H9 (cell line): Measurements from ENCODE around the gene GUCY2D. TPM values are rescaled to one million over a fixed set of nuclear protein-coding genes. Genes with fewer than 3 reads are reported as not detected.

Source experiments
- DNase-seq: peaks from one replicate; pipeline ENCODE4 v3.0.0-alpha.2; 2017
- H2AFZ ChIP-seq: one replicate; pipeline ENCODE4 v1.6.1; 2013; ENCODE audit warnings: mild to moderate bottlenecking, low read length, control low read depth, moderate library complexity
- H2AK5ac ChIP-seq: 2 replicates; pipeline ENCODE4 v1.6.1; 2013; ENCODE audit warnings: low read length, control low read depth, mixed read lengths; ENCODE audit not compliant: insufficient read length
- H2BK120ac ChIP-seq: one replicate; pipeline ENCODE4 v1.6.1; 2013; ENCODE audit warnings: low read depth, mild to moderate bottlenecking, low read length, control low read depth, inconsistent platforms; ENCODE audit not compliant: poor library complexity, severe bottlenecking
- H2BK12ac ChIP-seq: 2 replicates; pipeline ENCODE4 v1.6.1; 2013; ENCODE audit warnings: low read length, control low read depth, mixed read lengths, low read depth; ENCODE audit not compliant: insufficient read length
- H2BK15ac ChIP-seq: 2 replicates; pipeline ENCODE4 v1.6.1; 2013; ENCODE audit warnings: low read depth, low read length, control low read depth
- H2BK20ac ChIP-seq: one replicate; pipeline ENCODE4 v1.6.1; 2013; ENCODE audit warnings: low read depth, mild to moderate bottlenecking, low read length, control low read depth, inconsistent platforms; ENCODE audit not compliant: poor library complexity, severe bottlenecking
- H2BK5ac ChIP-seq: 2 replicates; pipeline ENCODE4 v1.6.1; 2013; ENCODE audit warnings: low read length, control low read depth, mixed read lengths; ENCODE audit not compliant: insufficient read length
- H3K14ac ChIP-seq: 2 replicates; pipeline ENCODE4 v1.6.1; 2013; ENCODE audit warnings: low read length, control low read depth; ENCODE audit not compliant: insufficient read depth
- H3K18ac ChIP-seq: 2 replicates; pipeline ENCODE4 v1.6.1; 2013; ENCODE audit warnings: low read depth, mild to moderate bottlenecking, mixed read lengths, low read length, control low read depth; ENCODE audit not compliant: insufficient read length
- H3K23ac ChIP-seq: 2 replicates; pipeline ENCODE4 v1.6.1; 2013; ENCODE audit warnings: low read length, control low read depth, mixed read lengths, low read depth; ENCODE audit not compliant: insufficient read length
- H3K23me2 ChIP-seq: 2 replicates; pipeline ENCODE4 v1.6.1; 2013; ENCODE audit warnings: low read depth, mild to moderate bottlenecking, mixed read lengths, low read length, control low read depth; ENCODE audit not compliant: insufficient read length, poor library complexity, severe bottlenecking
- H3K27ac ChIP-seq: 2 replicates; pipeline ENCODE4 v1.5.1; 2013; ENCODE audit warnings: low read length, control low read depth, mixed read lengths, low read depth; ENCODE audit not compliant: insufficient read length
- H3K27me3 ChIP-seq: 2 replicates; pipeline ENCODE4 v1.6.1; 2013; ENCODE audit warnings: low read length, control low read depth, inconsistent platforms; ENCODE audit not compliant: insufficient read depth
- H3K4ac ChIP-seq: 2 replicates; pipeline ENCODE4 v1.6.1; 2013; ENCODE audit warnings: low read depth, mild to moderate bottlenecking, control low read depth, inconsistent platforms, low read length, moderate library complexity
- H3K4me1 ChIP-seq: 2 replicates; pipeline ENCODE4 v1.6.1; 2013; ENCODE audit warnings: low read length, control low read depth, inconsistent platforms; ENCODE audit not compliant: insufficient read depth
- H3K4me2 ChIP-seq: 2 replicates; pipeline ENCODE4 v1.6.1; 2013; ENCODE audit warnings: low read length, control low read depth, mixed read lengths; ENCODE audit not compliant: insufficient read length, insufficient read depth
- H3K56ac ChIP-seq: 2 replicates; pipeline ENCODE4 v1.6.1; 2013; ENCODE audit warnings: low read depth, mild to moderate bottlenecking, mixed read lengths, low read length, control low read depth; ENCODE audit not compliant: insufficient read length
- H3K79me1 ChIP-seq: 2 replicates; pipeline ENCODE4 v1.6.1; 2013; ENCODE audit warnings: low read depth, mild to moderate bottlenecking, moderate library complexity, low read length, control low read depth, inconsistent platforms; ENCODE audit not compliant: insufficient read depth, poor library complexity, severe bottlenecking
- H3K79me2 ChIP-seq: 2 replicates; pipeline ENCODE4 v1.6.1; 2013; ENCODE audit warnings: low read length, control low read depth, inconsistent platforms; ENCODE audit not compliant: insufficient read depth
- H3K9ac ChIP-seq: 2 replicates; pipeline ENCODE4 v1.6.1; 2013; ENCODE audit warnings: low read length, control low read depth, mixed read lengths; ENCODE audit not compliant: insufficient read length; ENCODE audit errors: extremely low read depth
- H3K9me3 ChIP-seq: one replicate; pipeline ENCODE4 v1.6.1; 2013; ENCODE audit warnings: low read depth, low read length, inconsistent platforms; ENCODE audit not compliant: control insufficient read depth
- H3T11ph ChIP-seq: one replicate; pipeline ENCODE4 v1.6.1; 2013; ENCODE audit warnings: mild to moderate bottlenecking, low read length, control low read depth, inconsistent platforms
- H4K20me1 ChIP-seq: one replicate; pipeline ENCODE4 v1.6.1; 2013; ENCODE audit not compliant: control insufficient read depth, insufficient read length, insufficient read depth
- H4K5ac ChIP-seq: 2 replicates; pipeline ENCODE4 v1.6.1; 2013; ENCODE audit warnings: low read depth, mild to moderate bottlenecking, mixed read lengths, low read length, control low read depth; ENCODE audit not compliant: insufficient read length
- H4K8ac ChIP-seq: replicated peaks from 2 replicates; pipeline ENCODE4 v1.6.1; 2013; ENCODE audit warnings: low read length, control low read depth, mixed read lengths, low read depth; ENCODE audit not compliant: insufficient read length
- H4K91ac ChIP-seq: 2 replicates; pipeline ENCODE4 v1.6.1; 2013; ENCODE audit warnings: low read depth, mild to moderate bottlenecking, moderate library complexity, mixed read lengths, low read length, control low read depth; ENCODE audit not compliant: insufficient read length
- H3K27ac Mint-ChIP-seq, 3 experiments: 2 replicates in 2 of 3; 3 replicates in 1 of 3; pipeline ENCODE4 v1.8.0; 2020 to 2021; ENCODE audit warnings: mixed read lengths in 3 of 3, mild to moderate bottlenecking in 1 of 3, moderate library complexity in 1 of 3
- H3K27me3 Mint-ChIP-seq: 2 replicates; pipeline ENCODE4 v1.8.0; 2021; ENCODE audit warnings: low read depth, mild to moderate bottlenecking, moderate library complexity, mixed read lengths
- H3K36me3 Mint-ChIP-seq, 3 experiments: 2 replicates in 2 of 3; 3 replicates in 1 of 3; pipeline ENCODE4 v1.8.0; 2020 to 2021; ENCODE audit warnings: low read depth in 3 of 3, mixed read lengths in 3 of 3; ENCODE audit not compliant: insufficient read depth in 1 of 3
- H3K4me1 Mint-ChIP-seq, 2 experiments: 2 replicates each; pipeline ENCODE4 v1.8.0; 2020; ENCODE audit warnings: mixed read lengths in 2 of 2
- H3K4me3 Mint-ChIP-seq, 2 experiments: 2 replicates in 1 of 2; 3 replicates in 1 of 2; pipeline ENCODE4 v1.8.0; 2020 to 2021; ENCODE audit warnings: mild to moderate bottlenecking in 2 of 2, mixed read lengths in 2 of 2, moderate library complexity in 1 of 2
- H3K9me3 Mint-ChIP-seq, 2 experiments: 2 replicates in 1 of 2; 3 replicates in 1 of 2; pipeline ENCODE4 v1.8.0; 2020; ENCODE audit warnings: mild to moderate bottlenecking in 2 of 2, mixed read lengths in 2 of 2, moderate library complexity in 1 of 2
- WGBS: extraction: QIAGEN DNeasy Blood & Tissue Kit; methylation state at CpG from one replicate; pipeline ENCODE4 v1.1.7; 2013; ENCODE audit warnings: missing lambda C conversion rate, low lambda C conversion rate, mixed read lengths; ENCODE audit not compliant: insufficient read length; ENCODE audit errors: extremely low coverage; 5-methylcytosine and 5-hydroxymethylcytosine counted together
- total RNA-seq: library from RNA; stranded (reverse); gene quantifications from 2 replicates; pipeline ENCODE4 v1.2.1, GENCODE V29; 2021
- TF ChIP-seq, protein P1 (sequence below): fragments of 200-600 bp; sonication (generic); conservative IDR thresholded peaks from 3 replicates; pipeline ENCODE4 v1.8.0; 2021; ENCODE audit warnings: antibody characterized with exemption, mild to moderate bottlenecking

Gene GUCY2D
- total RNA-seq, 1 experiment from 2014 or later = 0.15 TPM

DNA sequence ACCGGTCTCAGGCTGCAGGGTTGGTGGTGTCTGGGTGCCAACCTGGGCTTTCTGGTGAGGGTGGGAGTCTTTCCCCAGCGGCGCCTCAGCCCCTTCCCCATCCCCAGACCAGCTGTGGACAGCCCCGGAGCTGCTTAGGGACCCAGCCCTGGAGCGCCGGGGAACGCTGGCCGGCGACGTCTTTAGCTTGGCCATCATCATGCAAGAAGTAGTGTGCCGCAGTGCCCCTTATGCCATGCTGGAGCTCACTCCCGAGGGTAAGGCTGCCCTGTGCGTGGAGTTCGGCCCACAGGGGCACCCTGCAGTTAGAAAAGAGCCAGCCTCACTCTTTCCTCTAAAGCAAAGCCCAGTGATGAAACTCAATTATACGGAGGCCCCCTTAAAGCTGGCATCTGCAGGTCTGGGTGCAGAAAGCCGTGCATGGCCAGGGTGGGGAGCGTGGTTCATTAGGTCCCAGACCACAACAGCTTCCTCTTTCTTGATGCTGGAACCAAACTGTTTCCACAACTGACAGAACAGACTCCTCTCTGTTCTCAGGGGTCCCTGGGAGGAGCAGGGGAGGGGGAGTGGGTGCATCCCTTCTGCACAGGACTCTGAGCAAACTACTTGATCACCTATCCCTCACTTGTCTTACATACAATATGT, 10.7 kb downstream of the GUCY2D start:
- H2BK20ac ChIP-seq = no peak overlapping the region
- no peak overlapping the region for H4K5ac ChIP-seq
- Mint-ChIP-seq H3K4me3 (no peak overlapping the region), H3K9me3 (no peaks in the 10 kb centered on the region), H3K4me1 (peaks cover 3 to 5% of the 10 kb centered on the region in 2 experiments; a peak in 3 of 4 replicates), H3K27me3 (peaks cover 40% of the 10 kb centered on the region), H3K27ac (no peak overlapping the region), H3K36me3 (peaks cover 0 to 1% (median 0%) of the 10 kb centered on the region in 3 experiments; a peak in 2 of 7 replicates)
- TF ChIP-seq, protein P1, sequence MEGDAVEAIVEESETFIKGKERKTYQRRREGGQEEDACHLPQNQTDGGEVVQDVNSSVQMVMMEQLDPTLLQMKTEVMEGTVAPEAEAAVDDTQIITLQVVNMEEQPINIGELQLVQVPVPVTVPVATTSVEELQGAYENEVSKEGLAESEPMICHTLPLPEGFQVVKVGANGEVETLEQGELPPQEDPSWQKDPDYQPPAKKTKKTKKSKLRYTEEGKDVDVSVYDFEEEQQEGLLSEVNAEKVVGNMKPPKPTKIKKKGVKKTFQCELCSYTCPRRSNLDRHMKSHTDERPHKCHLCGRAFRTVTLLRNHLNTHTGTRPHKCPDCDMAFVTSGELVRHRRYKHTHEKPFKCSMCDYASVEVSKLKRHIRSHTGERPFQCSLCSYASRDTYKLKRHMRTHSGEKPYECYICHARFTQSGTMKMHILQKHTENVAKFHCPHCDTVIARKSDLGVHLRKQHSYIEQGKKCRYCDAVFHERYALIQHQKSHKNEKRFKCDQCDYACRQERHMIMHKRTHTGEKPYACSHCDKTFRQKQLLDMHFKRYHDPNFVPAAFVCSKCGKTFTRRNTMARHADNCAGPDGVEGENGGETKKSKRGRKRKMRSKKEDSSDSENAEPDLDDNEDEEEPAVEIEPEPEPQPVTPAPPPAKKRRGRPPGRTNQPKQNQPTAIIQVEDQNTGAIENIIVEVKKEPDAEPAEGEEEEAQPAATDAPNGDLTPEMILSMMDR = no peak
- H3K79me2 ChIP-seq = no peaks in the 10 kb centered on the region
- no peaks in the 10 kb centered on the region; the same call in 1 of the 2 replicates for H3K4me1 ChIP-seq
- H4K20me1 ChIP-seq = no peaks in the 10 kb centered on the region
- no peak overlapping the region for H3K4ac ChIP-seq
- peaks cover 11% of the 10 kb centered on the region for H3K23me2 ChIP-seq
- no peak overlapping the region for H4K91ac ChIP-seq
- no peak overlapping the region for H2BK12ac ChIP-seq
- no peak overlapping the region for H4K8ac ChIP-seq
- no peaks in the 10 kb centered on the region for H3K9me3 ChIP-seq
- H3K27ac ChIP-seq = no peak overlapping the region
- H3K27me3 ChIP-seq = no peaks in the 10 kb centered on the region; the same call in 1 of the 2 replicates
- H2AFZ ChIP-seq = no peak overlapping the region
- no peak overlapping the region for H2AK5ac ChIP-seq
- H3K14ac ChIP-seq = no peak overlapping the region
- H3K79me1 ChIP-seq = no peaks in the 10 kb centered on the region
- no peak overlapping the region for H3K18ac ChIP-seq
- no peak for DNase-seq
- WGBS = no CpG with 5 or more reads among the region's 17 CpGs
- H2BK5ac ChIP-seq = no peak overlapping the region
- H3K9ac ChIP-seq = no peak overlapping the region
- no peak overlapping the region for H3K23ac ChIP-seq
- H2BK120ac ChIP-seq = no peak overlapping the region
- no peak overlapping the region for H2BK15ac ChIP-seq
- H3T11ph ChIP-seq = no peak overlapping the region
- H3K56ac ChIP-seq = no peak overlapping the region
- H3K4me2 ChIP-seq = no peak overlapping the region
